Nephron (organoid): ENCODE data around the gene RASD2.

Source experiments
- H3K27ac Mint-ChIP-seq, 3 experiments: 2 replicates each; pipeline ENCODE4 v1.8.0; 2020; ENCODE audit warnings: mixed read lengths in 3 of 3, mild to moderate bottlenecking in 2 of 3, moderate library complexity in 1 of 3
- H3K27me3 Mint-ChIP-seq: 2 replicates; pipeline ENCODE4 v1.8.0; 2021; ENCODE audit warnings: low read depth, mild to moderate bottlenecking, moderate library complexity, mixed read lengths
- H3K36me3 Mint-ChIP-seq: 2 replicates; pipeline ENCODE4 v1.8.0; 2020; ENCODE audit warnings: low read depth, mixed read lengths
- H3K4me1 Mint-ChIP-seq: 2 replicates; pipeline ENCODE4 v1.8.0; 2020; ENCODE audit warnings: mixed read lengths
- H3K4me3 Mint-ChIP-seq, 3 experiments: 2 replicates each; pipeline ENCODE4 v1.8.0; 2020; ENCODE audit warnings: mild to moderate bottlenecking in 3 of 3, mixed read lengths in 3 of 3, moderate library complexity in 2 of 3
- H3K9me3 Mint-ChIP-seq: 2 replicates; pipeline ENCODE4 v1.8.0; 2020; ENCODE audit warnings: mixed read lengths
- CTCF ChIP-seq, 3 experiments: fragments of 200-600 bp; sonication (generic); IDR thresholded peaks; one replicate each; pipeline ENCODE4 v1.5.0; 2021; ENCODE audit warnings: antibody characterized with exemption in 3 of 3; ENCODE audit not compliant: unreplicated experiment in 3 of 3

RASD2 gene

GRCh38 chr22:35576671-35577070, 36.0 kb downstream of the RASD2 start:
- no peak for TF ChIP-seq CTCF (IDR thresholded peaks at IDR 0.05; ENCODE audit: unreplicated experiment in 3 of 3)
- H3K27me3 Mint-ChIP-seq = peaks cover 20% of the 10 kb centered on the region
- H3K9me3 Mint-ChIP-seq = no peaks in the 10 kb centered on the region
- H3K27ac Mint-ChIP-seq = no peak overlapping the region
- H3K36me3 Mint-ChIP-seq = no peaks in the 10 kb centered on the region
- H3K4me3 Mint-ChIP-seq = no peak overlapping the region
- H3K4me1 Mint-ChIP-seq = no peaks in the 10 kb centered on the region

GRCh38 chr22:35577799-35578659, 37.4 kb downstream of the RASD2 start:
- Mint-ChIP-seq H3K4me1 (no peaks in the 10 kb centered on the region), H3K27ac (no peak overlapping the region), H3K27me3 (peaks cover 22% of the 10 kb centered on the region), H3K4me3 (no peak overlapping the region), H3K36me3 (no peaks in the 10 kb centered on the region), H3K9me3 (no peaks in the 10 kb centered on the region)
- TF ChIP-seq CTCF (IDR thresholded peaks at IDR 0.05; ENCODE audit: unreplicated experiment in 3 of 3) = no peak

- no peaks in the 10 kb centered on the region for H3K36me3 Mint-ChIP-seq
- peaks cover 25% of the 10 kb centered on the region for H3K27me3 Mint-ChIP-seq
- H3K9me3 Mint-ChIP-seq = no peaks in the 10 kb centered on the region
- H3K27ac Mint-ChIP-seq = no peak overlapping the region
- no peaks in the 10 kb centered on the region for H3K4me1 Mint-ChIP-seq
- no peak overlapping the region for H3K4me3 Mint-ChIP-seq
- no peak for TF ChIP-seq CTCF (IDR thresholded peaks at IDR 0.05; ENCODE audit: unreplicated experiment in 3 of 3)
Observed at GRCh38 chr22:35578836-35579575, 38.4 kb downstream of the RASD2 start.

GRCh38 chr22:35580351-35581022, 39.9 kb downstream of the RASD2 start:
- peaks cover 19% of the 10 kb centered on the region for H3K27me3 Mint-ChIP-seq
- no peaks in the 10 kb centered on the region for H3K4me1 Mint-ChIP-seq

GRCh38 chr22:35581023-35581413, 40.4 kb downstream of the RASD2 start:
- Mint-ChIP-seq H3K4me1 (no peaks in the 10 kb centered on the region), H3K4me3 (no peak overlapping the region), H3K27me3 (peaks cover 14% of the 10 kb centered on the region), H3K36me3 (no peaks in the 10 kb centered on the region), H3K27ac (no peak overlapping the region), H3K9me3 (no peaks in the 10 kb centered on the region)
- no peak for TF ChIP-seq CTCF (IDR thresholded peaks at IDR 0.05; ENCODE audit: unreplicated experiment in 3 of 3)

More at GRCh38 chr22:35580351-35581022, 39.9 kb downstream of the RASD2 start:
- no peak for TF ChIP-seq CTCF (IDR thresholded peaks at IDR 0.05; ENCODE audit: unreplicated experiment in 3 of 3)
- H3K9me3 Mint-ChIP-seq = no peaks in the 10 kb centered on the region
- no peak overlapping the region for H3K27ac Mint-ChIP-seq
- H3K36me3 Mint-ChIP-seq = no peaks in the 10 kb centered on the region
- no peak overlapping the region for H3K4me3 Mint-ChIP-seq
